NCI-H2171 (cell line): ENCODE data around the gene PIK3R3.

Experiments
- DNase-seq: peaks from one replicate; lab custom pipeline; 2025; lab: John Stamatoyannopoulos, UW

Gene PIK3R3

DNA sequence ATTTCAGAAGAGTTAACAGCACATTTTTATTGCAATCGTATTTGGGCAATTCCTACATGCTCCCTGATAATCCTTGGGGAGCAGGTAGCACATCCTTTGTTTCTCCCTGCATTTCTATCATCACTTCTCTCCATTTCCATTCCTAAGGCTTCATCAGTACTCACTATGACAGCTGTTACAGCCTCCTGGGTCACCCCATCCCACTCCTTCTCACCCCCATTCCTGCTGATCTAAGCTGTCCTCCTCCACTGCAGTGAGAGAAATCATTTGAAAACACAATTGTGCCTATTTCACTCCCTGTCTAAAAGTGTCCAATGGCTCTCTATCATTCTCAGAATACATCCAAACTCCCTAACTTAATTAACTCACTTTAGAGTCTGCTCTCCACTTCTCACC, 25.5 kb upstream of the PIK3R3 start:
- no peak for DNase-seq

DNA sequence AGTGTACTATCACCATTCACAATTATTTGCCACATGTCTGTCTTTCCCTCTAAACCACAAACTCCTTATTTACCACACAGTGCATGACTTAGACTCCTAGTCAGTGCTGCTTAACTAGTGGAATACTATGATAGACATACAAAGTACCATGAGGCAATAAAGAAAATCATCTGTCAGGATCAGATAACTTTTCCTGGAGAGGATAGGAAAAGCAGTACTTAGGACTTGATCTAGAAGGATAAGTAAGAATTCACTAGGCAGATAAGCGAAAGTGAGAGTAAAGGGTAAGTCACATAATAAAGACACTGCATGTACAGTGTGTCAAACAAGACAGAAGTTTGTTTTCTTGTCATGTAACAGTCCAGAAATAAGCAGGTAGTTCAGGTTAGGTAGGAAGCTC, 21.3 kb upstream of the PIK3R3 start:
- DNase-seq, result no peak

DNA sequence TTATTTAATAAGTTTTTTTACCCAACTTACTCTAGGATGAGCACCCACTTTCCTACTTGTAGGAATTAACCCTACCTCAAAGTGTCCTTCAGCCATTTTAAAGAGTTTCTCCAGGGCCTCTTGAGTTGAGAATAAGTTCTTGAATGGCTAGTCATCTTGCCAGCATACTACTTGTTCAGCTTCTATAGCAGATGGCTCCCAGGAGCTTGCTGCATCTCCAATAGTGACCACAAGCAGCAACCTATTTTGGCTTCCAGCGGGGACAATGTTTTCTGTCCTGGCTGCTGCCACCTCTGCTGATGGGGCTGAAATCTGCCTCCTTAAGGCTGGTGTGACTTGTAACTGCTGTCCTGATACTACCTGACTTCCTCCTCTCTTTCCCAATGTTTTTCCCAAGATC, 20.8 kb upstream of the PIK3R3 start:
- DNase-seq, result no peak

DNA sequence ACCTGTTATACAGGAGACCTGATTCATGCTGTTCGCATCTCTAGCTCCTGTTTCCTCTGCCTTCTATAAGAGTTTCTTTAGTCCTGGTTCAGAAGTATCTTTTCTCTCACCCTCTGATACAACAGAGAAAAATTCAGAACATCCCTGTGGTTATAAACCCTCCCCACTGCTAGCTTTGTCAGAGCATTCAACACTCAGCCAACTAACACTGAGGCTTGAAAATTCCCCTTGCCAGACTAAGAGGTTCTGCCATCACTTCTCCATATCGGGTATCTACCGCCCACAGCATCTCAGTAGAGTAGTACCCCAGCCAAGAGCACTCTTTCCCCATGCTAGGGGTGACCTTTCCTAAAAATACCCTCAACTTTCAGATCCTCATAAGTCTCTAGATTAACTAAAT, 19.6 kb upstream of the PIK3R3 start:
- DNase-seq, result no peak

DNA sequence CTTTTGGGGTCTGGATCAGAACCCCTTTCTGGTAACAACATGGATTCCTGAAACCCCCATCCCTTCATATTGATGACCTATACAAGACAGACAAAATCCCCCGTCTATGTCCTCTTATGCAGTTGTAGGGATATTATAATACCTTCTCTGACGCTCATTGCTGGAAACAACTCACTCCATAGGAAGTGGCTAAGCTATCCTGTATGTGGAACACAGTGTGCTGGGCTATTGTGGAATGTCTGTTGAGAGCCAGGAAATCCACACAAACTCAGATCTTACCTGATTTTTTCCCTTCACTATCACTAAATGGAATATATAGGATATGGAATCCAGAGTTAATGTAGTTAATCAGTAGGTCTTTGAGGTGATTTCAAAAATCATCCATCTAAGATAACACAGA, 17.7 kb upstream of the PIK3R3 start:
- DNase-seq, result no peak

DNA sequence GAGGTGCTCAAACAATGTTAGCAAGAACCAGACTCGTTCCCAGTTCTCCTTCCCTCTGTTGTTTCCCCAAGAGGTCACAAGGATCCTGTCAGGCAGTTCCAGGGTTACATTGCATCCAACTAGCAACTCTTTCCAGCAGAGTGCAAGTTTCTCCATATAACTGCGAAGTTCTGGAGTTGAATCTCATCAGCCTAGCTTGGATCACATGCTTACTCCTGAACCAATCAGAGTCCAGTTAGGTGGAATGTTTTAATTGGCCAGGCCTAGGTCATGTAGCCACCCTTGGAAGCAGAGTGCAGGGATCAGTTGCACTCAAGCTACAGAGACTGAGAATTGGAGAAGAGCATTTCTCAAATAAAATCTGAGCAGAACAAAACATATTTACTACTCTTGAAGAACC, 15.9 kb upstream of the PIK3R3 start:
- DNase-seq, result no peak

DNA sequence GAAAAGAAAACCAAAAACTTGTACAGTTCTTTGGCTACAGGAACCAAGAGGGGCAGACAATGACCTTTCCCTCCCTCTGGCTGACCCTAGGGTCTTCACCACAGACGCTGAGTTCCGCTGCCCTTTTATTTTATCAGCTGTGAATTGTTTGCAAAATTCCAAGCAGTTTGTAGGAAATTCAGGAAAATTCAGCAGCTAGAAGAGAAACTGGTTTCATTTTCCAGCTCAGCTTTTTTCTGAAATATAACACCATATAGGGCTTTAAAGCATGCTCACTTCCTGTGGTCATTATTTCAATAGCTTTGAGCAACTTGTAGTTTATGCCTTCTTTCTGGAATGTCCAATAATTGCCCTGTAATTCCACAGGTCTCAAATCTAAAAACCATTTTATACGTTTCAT, 5.5 kb upstream of the PIK3R3 start:
- no peak for DNase-seq

DNA sequence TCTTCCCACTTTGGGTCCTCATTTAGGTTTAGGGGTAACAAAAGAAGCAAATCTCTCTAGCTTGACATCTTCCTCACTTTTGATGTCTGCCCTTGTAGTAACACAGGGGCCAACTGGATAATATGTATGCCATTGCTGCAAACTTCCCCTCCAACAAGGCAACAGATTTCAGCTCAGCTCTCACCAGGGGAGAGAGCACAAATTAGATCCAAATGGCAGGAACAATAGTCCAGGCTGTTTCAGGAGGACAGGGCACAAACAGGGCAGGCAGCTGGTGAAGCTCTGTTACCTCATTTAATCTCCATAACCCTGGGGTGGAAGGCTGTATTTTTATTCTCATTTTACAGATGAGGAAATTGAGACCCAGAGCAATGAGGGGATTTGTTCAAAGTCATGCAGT, 4.3 kb upstream of the PIK3R3 start:
- DNase-seq, result no peak

DNA sequence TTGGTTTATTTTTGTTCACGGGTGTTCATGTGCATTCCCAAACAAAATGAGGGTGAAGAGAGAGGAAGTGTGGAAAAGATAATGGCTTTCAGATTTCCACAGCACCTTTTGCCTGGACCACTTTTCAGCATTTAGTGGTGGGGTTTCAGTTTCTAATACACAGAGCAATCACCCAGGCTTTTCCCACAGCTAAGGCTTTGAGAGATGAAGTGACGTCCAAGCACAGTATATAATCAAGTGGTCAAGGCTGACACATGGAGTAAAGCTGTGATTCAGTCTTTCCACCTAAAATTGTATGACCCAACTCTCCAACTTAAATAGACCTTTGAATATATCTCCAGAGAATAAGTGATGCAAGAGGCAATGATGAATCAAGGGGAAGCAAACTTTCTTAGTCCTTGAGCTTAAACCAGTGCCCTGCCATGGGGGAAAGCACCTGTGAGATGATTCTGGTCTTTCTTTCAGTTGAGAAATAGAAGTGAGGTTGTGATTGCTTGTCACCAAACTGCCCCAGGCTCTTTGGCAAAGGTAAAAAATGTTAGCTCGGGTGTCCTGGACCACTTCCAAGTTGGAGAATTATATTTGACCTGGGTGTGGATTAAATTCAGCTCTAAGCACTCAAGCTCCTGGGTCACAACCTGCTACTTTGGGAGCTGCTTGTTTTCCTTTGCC, 2.4 kb upstream of the PIK3R3 start:
- peak; percentile 9 for DNase-seq

DNA sequence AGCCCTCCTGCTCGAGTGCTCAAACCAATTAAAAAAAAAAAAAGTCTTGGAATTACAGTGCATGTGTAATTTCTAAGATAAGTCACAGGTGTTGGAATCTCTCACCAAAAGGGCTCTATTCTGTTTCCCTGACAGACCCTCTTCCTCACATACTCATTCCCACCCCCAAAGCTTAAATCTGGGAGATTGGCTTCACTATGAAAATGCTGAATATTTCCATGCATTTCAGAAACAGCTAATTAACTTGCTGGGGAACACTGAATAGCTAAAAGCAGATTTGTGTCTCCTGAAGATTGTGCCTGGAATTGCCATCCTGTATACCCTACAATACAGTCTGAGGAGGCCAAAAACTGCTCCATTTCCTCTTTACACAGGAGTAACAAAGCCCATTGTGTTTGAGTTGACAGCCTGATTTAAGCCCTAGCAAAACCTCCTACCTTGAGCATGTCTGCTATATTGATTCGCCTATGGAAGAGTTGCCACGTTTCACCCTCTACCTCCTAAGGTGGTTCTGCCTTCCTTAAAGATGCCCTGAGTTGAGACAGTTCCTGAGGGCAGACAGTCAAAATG, 1.4 kb upstream of the PIK3R3 start:
- no peak for DNase-seq

DNA sequence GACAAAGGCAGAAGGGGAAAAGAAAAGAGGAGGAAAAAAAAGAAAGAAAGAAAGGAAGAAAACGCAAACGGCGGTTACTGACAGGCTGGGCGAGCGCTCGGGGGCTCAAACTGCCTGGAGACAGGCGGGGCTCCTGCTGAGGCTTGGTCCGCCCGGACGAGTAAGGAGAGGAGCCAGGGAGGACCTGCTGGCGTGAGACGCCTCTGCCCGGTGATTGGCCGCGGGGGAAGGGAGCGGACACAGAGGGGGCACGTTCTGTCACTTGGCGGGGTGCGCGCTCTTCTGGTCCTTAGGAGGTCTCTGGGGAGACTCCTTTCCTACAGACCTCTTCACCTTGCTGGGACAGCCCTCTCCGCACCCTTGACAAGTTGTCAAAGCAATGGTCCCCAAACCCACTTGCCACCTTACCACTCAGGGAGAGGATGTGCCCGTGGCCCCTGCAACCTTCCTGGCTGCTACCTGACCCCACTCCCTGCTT, 791 bp upstream of the PIK3R3 start:
- peak; percentile 94 for DNase-seq

DNA sequence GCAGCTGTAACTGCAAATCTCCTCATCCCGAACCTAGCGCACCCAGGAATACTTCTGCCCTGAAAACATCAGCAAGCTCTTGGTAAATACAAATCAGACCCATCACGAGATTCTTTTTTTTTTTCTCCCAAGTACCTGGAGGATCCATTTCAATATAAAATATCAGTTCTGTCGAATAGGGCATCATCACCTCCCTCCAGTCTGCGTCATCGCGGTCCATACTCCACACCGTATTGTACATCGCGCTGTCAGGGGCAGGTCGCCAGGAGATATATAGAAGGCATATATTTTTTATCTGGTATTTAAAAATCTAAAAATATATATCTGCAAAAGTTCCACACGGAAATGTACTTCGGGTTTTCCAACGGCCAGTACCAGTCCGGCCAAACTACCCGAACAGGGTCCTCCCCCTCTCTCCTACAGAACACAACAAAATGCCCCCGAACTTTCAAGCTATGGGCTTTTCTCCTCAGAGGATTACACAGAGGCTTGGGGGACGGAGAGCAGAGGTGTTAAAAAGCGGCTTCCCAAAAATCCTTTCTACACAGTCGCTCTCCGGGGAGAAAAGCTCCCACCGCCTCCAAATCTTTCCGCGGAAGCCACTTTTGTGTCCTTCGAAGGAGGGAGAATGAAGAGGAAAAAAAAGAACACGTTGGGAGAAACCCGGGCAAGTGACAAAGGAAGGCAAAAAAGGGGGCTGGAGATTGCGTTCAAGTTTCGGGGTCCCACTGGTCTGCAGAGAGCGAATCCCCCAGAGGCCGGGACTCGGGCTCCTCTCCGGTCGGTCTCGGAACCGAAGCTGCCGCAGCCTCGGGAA, 509 bp downstream of the PIK3R3 start:
- DNase-seq, result peak; percentile 45

DNA sequence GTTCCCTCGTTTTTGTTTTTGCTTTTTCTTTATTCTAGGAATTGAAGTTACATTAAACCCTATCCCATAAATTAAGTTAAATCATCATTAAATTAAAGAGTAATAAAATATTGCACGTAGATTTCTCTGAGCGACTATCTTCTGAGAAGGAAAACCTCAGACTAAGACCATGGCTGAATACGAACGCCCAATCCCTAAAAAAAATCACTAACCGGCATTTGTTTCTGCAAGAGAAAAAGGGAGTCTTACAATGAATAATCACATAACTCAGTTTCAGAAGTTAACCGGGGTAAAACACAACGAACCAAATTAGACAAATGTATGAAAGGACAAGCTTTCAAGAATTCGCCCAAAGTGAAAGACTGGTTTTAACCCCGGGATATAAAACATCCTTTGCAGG, 1.3 kb downstream of the PIK3R3 start:
- no peak for DNase-seq

DNA sequence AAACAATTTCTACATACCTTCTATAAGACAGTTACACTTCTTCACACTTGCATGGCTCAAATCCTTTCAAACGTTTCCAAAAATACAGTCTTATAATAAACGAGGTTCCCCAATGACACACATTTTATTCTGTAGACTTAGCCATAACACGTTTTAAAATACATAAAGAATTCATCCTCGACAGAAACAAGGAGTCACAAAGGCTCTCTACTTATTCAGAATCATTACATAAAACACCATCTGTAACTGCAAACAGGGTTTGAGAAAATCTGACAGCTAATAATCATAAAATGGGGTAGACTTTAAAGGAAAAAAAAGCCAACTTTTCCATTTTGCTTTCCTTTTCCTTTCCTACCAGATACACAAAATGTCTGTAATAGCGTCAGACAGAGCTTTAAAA, 1.8 kb downstream of the PIK3R3 start:
- peak; percentile 1 for DNase-seq

DNA sequence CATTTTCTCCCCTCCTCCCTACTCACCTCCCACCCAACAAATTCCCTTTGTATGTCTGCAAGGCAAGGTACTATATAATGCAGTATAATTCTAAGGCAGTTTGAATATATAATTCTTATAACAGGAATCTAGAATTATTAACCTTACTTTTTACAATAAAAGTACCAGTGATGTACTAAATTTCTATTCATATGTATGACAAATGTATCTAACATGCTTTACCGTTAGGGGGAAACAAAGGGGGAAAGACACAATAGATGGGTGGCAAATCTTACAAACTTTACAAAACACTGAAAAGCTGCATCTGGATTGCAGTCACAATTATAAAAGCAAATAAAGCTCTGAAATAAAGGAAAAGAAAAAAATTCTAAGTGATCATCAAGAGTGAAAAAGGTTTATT, 2.3 kb downstream of the PIK3R3 start:
- DNase-seq, result no peak

DNA sequence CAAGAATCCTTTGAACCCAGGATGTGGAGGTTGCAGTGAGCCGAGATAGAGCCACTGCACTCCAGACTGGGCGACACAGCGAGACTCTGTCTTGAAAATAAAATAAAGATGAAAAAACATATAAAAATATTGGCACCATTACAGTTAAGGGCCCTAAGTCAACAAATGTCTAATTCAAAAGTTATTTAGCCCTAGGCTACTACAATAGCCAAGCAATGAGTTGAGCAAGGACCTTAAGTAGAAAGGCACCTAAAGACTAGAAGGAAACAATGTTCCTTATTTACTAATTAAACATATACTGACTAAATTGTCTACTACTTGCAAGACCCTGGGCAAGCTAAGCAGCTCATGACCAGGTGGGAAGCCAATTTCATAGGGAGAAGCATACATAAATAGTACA, 4.1 kb downstream of the PIK3R3 start:
- DNase-seq, result no peak

DNA sequence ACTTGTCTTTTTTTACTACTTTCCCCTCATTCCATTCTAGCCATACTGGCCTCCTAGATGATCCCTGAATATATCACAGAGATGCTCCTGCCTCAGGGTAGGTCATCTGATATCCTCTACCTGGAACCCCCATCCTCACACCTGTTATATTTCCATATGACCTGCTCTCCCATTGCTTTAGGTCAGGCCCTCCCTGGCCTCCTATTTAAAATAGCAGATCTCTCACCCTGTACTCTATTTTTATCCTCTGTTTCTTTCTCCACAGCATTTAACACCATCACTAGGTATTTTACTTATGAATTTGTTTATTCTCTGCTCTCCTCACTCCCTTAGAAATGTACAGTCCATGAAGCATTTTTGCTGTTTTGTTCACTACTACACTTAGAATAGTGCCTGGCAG, 13.6 kb downstream of the PIK3R3 start:
- DNase-seq, result no peak

DNA sequence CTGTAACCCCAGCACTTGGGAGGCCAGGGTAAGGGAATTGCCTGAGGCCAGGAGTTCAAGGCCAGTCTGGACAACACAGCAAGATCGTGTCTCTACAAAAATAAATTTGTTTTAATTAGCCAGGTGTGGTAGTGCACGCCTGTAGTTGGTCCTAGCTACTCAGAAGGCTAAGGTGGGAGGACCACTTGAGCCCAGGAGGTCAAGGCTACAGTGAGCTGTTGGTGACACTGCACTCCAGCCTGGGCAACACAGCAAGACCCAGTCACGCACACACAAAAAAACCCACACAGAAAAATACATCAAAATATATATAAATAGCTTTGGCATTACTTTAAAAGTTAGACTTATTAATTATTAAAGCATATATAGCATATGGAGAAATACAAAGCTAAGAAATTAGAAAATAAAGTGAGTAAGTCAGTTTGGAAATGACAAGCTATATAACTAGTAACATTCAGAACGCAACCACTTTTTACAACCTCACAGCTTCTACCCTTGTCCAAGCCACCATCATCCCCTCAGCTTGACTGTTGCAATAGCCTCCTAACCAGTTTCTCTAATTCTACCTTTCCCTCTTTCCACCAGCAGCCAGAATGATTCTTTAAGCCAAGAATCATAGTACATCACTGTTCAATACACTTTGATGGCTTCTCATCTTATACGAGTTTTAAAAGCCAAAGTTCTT, 14.5 kb downstream of the PIK3R3 start:
- no peak for DNase-seq

DNA sequence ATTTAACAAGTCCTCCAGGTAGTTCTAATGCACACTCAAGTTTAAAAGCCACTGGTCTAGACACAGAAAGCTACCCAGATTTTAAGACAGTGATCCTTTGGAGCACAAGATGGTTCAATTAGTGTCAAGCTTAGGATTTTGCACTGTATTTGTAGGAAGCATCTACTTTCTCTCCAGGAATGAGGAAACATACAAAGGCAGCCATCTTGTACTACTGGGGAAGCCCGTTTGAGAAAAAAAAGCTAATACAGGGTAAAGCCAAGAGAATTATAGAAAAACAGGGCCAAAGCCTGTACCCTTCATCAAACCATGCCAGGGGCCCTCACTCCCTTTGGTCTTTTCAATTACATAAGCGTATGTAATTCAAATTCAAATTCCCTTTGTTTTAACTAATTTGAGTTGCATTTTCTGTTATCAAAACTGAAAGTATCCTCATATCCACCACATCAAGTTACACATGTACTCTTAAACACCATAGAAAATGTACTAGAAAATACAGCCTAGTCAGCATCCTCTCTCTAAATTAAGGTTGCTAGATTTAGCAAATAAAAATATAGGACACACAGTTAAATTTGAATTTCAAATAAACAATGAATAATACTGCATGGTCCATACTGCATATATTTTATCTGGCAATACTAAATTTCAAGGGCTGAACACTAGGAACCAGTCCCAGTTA, 17.4 kb downstream of the PIK3R3 start:
- no peak for DNase-seq

DNA sequence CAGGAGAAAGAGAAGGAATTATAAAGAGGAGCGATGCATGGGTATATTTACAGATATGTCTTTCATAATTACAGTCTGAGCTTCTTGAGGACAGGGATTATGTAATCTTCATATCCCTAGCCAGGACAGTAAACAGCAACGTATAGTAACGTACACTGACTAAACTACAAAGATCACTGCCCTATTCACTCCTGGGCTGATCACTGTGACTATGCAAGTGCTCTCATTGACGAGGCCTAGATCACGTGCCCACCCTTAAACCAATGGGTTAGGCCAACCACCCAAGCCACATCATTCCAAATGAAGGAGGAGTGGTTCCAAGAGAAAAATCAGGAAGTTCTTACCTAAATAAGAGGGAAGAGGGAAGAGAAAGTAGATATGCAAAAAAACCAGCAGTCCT, 18.5 kb downstream of the PIK3R3 start:
- DNase-seq, result no peak

DNA sequence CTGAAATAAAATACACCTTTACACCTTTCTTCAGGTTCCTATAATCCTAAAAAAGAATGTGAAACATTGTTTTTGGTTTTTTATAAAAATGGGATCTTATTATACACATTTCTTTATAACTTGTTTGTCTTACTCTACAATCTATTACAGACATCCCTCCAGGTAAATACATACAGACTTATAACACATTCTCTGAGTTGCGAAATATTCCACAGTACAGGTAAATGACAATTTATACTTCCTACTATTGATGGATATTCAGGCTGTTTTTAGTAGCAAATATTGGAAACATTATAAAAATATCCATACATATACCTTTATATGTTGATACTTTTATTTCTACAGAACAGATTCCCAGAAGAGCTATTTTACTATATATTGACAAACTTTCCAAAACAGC, 20.3 kb downstream of the PIK3R3 start:
- DNase-seq, result no peak

DNA sequence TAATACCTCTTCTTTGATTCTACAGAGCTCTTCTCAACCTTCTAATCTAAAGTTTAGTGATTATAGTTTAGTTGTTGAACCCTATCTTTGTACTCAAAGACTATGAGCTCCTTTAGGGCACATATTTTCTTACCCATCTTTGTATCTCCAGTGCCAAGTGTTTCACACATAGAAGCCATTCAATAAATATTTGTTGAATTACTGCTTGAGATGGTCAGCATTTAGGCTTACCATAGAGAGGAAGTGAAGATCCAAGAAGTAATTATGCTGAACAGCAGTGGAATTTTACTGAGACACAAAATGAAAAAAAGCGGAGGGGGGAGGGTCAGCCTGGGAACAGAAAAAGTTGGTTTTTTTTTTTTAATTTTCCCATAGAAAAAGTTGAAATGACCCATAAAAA, 21.9 kb downstream of the PIK3R3 start:
- no peak for DNase-seq
